ENCODE results near the gene PKP3.
A peak's percentile ranks its signal among the peaks of the same experiment; 100 is the strongest.

- TF ChIP-seq CTCF (IDR thresholded peaks at IDR 0.05) (peak in 3 of 7 experiments; percentile 23 to 24 (median 23)), POLR2A (IDR thresholded peaks at IDR 0.05) (no peak)
Observed at GRCh38 chr11:396948-397548, 3.0 kb downstream of the PKP3 start.

Data from stomach (tissue), 4 donors.